Stimulated activated CD4-positive, alpha-beta T cell treated with anti-CD3 and anti-CD28 coated beads, TNF-alpha, amount 100 ng/mL, for 24 hours (primary cell): ENCODE results near the gene DBNL.
A peak's percentile ranks its signal among the peaks of the same experiment; 100 is the strongest.

Experiments
- DNase-seq, 3 experiments: peaks; one replicate each; pipeline ENCODE4 v3.0.0-alpha.2; 2020; ENCODE audit warnings: low read depth in 3 of 3

DBNL gene

GRCh38 chr7:44061645-44062179, 17.2 kb downstream of the DBNL start:
- no peak for DNase-seq

GRCh38 chr7:44062180-44062902, 17.8 kb downstream of the DBNL start:
- DNase-seq, result no peak

- no peak for DNase-seq
Observed at GRCh38 chr7:44062903-44063295, 18.4 kb downstream of the DBNL start.

GRCh38 chr7:44063547-44063893, 19.0 kb downstream of the DBNL start:
- DNase-seq, result no peak

- DNase-seq, result no peak
Observed at GRCh38 chr7:44063894-44064651, 19.6 kb downstream of the DBNL start.

- no peak for DNase-seq
Observed at GRCh38 chr7:44064791-44065430, 20.4 kb downstream of the DBNL start.

- no peak for DNase-seq
Observed at GRCh38 chr7:44065431-44066110, 21.1 kb downstream of the DBNL start, which contains the start of gene PGAM2. TSS of gene PGAM2 (minus strand) at chr7:44065567. CDS start at chr7:44065529, 38 bp downstream.

GRCh38 chr7:44066111-44066460, 21.6 kb downstream of the DBNL start:
- no peak for DNase-seq

- no peak for DNase-seq
Observed at GRCh38 chr7:44066494-44067063, 22.1 kb downstream of the DBNL start.

- DNase-seq, result no peak
Observed at GRCh38 chr7:44067064-44067951, 22.8 kb downstream of the DBNL start.

- DNase-seq, result no peak
Observed at GRCh38 chr7:44068054-44068453, 23.6 kb downstream of the DBNL start.

GRCh38 chr7:44071726-44072363, 27.3 kb downstream of the DBNL start:
- no peak for DNase-seq

- peak in 1 of 3 experiments; percentile 39 for DNase-seq
Observed at GRCh38 chr7:44072364-44073231, 28.1 kb downstream of the DBNL start.

- no peak for DNase-seq
Observed at GRCh38 chr7:44073664-44074348, 29.3 kb downstream of the DBNL start.

- DNase-seq, result no peak
Observed at GRCh38 chr7:44074349-44074695, 29.8 kb downstream of the DBNL start.

GRCh38 chr7:44075296-44076075, 31.0 kb downstream of the DBNL start:
- DNase-seq, result no peak

GRCh38 chr7:44076101-44076895, 31.8 kb downstream of the DBNL start:
- no peak for DNase-seq
